ENCODE data around the gene OXGR1.

DNA sequence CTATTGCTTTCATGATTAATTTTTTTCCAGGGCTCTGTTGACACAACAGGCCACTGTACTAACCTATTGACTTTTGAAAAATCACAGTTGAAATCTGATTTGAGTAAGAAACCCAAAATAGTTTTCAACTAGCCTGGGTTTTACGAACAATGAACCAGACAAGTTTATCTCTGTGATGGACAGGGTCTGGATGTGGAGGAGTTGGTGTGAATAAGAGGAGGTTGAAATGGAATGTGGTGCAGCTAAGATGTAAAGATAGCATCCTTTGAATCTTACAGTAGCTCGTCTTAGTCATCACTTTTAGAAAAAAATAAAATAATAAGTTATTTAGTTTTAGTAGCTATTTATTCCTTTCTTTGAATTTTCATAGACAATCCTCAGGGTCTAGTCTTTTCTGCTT is 8.3 kb upstream of the OXGR1 start:
- TF ChIP-seq, protein P1, sequence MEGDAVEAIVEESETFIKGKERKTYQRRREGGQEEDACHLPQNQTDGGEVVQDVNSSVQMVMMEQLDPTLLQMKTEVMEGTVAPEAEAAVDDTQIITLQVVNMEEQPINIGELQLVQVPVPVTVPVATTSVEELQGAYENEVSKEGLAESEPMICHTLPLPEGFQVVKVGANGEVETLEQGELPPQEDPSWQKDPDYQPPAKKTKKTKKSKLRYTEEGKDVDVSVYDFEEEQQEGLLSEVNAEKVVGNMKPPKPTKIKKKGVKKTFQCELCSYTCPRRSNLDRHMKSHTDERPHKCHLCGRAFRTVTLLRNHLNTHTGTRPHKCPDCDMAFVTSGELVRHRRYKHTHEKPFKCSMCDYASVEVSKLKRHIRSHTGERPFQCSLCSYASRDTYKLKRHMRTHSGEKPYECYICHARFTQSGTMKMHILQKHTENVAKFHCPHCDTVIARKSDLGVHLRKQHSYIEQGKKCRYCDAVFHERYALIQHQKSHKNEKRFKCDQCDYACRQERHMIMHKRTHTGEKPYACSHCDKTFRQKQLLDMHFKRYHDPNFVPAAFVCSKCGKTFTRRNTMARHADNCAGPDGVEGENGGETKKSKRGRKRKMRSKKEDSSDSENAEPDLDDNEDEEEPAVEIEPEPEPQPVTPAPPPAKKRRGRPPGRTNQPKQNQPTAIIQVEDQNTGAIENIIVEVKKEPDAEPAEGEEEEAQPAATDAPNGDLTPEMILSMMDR (IDR thresholded peaks at IDR 0.05; ENCODE audit: low read length) = no peak
- no peak for TF ChIP-seq EZH2 (IDR thresholded peaks at IDR 0.05; ENCODE audit: borderline replicate concordance, low read length)
